ENCODE data around the gene IL17C. TPM values are rescaled to one million over a fixed set of nuclear protein-coding genes. Genes with fewer than 3 reads are reported as not detected.

IL17C gene
- total and polyA plus RNA-seq, 2 donors = 0.05 to 0.09 TPM

DNA sequence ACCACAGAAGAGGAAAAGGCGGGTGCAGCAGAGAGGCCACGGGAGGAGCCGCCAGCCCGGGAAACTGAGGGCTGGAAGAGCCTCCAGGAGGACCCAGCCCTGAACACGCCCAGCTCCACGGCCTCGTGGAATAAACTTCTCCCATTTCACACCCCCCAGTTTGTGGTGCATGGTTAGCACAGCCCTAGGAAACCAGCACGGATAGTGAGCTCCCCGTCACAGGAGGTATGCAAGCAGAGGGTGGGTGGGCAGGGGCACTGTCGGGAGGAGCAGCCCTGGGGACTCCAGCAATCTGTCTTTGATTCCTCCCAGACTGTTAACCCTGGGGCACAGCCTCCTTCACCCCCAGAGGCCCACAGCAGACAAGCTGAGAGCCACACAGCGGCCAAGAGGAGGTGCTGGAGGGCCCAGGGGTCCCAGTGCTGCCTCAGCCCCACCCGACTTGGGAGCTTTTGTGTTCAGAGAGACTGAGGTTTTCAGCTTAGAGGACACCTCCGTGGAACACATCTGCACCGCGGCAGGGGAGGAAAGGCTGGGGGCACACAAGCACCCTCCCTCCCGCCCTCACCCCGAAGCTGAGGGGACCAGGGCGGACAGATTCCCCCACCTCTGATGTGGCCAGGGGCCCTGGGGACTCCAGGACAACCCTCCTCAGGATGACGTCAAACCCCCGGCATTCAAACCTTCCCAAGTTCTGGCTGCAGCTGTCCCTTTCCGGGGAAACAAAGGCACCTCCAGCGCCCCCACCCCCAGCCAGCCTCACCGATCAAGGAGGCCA is 1.7 kb upstream of the IL17C start:
- Histone ChIP-seq H3K27me3 (ENCODE audit: control insufficient read depth in 2 of 2, insufficient read depth in 1 of 2, low read length in 1 of 2) (peaks cover 35 to 84% of the 10 kb centered on the region in 2 donors), H3K36me3 (ENCODE audit: control insufficient read depth in 2 of 2, insufficient read depth in 2 of 2, low read length in 1 of 2) (peaks cover 15 to 18% of the 10 kb centered on the region in 2 donors), H3K27ac (ENCODE audit: low read depth in 1 of 2, low read length in 1 of 2) (no peak overlapping the region), H3K4me1 (ENCODE audit: control insufficient read depth in 2 of 2, insufficient read depth in 2 of 2, low read length in 2 of 2) (peaks cover 5 to 25% of the 10 kb centered on the region in 2 donors), H3K9me3 (ENCODE audit: control insufficient read depth in 2 of 2, insufficient read depth in 1 of 2, low read length in 1 of 2) (peaks cover 4 to 9% of the 10 kb centered on the region in 2 donors), H3K4me3 (ENCODE audit: low read length in 2 of 2) (no peak overlapping the region)
- DNase-seq (ENCODE audit: low read depth in 6 of 9, low spot score in 9 of 9) = no peak
- WGBS = 78% methylated on average over 23 of the region's 23 CpGs

DNA sequence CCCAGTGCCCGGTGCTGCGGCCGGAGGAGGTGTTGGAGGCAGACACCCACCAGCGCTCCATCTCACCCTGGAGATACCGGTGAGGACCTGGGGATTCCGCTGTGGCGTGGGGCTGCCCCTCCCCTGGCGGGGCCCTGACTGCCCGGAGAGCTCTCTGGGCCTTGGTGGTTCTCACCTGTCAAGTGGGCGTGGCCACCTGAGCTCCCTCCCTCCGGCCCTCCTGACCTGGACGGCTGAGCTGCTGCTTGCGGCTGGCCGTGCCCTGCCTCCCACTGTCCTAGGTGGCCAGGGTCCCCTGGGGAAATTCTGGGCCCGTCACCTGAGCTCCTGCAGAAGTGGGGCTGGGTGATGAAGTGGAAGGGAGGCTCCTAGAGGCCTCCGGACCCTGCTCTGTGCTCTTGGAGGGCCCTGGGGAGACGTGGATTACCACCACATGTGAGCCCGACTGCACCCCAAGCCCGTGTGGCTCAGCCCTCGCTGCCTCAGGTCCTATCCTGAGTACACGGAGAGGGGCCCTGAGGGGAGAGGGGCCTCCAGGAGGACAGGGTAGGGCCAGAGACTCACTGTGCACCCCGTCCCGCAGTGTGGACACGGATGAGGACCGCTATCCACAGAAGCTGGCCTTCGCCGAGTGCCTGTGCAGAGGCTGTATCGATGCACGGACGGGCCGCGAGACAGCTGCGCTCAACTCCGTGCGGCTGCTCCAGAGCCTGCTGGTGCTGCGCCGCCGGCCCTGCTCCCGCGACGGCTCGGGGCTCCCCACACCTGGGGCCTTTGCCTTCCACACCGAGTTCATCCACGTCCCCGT is 1.1 kb downstream of the IL17C start:
- H3K36me3 ChIP-seq (ENCODE audit: control insufficient read depth in 2 of 2, insufficient read depth in 2 of 2, low read length in 1 of 2) = peaks cover 10 to 15% of the 10 kb centered on the region in 2 donors
- DNase-seq (ENCODE audit: low read depth in 6 of 9, low spot score in 9 of 9) = no peak
- peaks cover 5 to 11% of the 10 kb centered on the region in 2 donors for H3K9me3 ChIP-seq (ENCODE audit: control insufficient read depth in 2 of 2, insufficient read depth in 1 of 2, low read length in 1 of 2)
- no peak overlapping the region for H3K27ac ChIP-seq (ENCODE audit: low read depth in 1 of 2, low read length in 1 of 2)
- no peak overlapping the region for H3K4me3 ChIP-seq (ENCODE audit: low read length in 2 of 2)
- H3K27me3 ChIP-seq (ENCODE audit: control insufficient read depth in 2 of 2, insufficient read depth in 1 of 2, low read length in 1 of 2) = peaks cover 35 to 70% of the 10 kb centered on the region in 2 donors
- H3K4me1 ChIP-seq (ENCODE audit: control insufficient read depth in 2 of 2, insufficient read depth in 2 of 2, low read length in 2 of 2) = peaks cover 0 to 11% of the 10 kb centered on the region in 2 donors
- 33% methylated on average over 45 of the region's 45 CpGs for WGBS

DNA sequence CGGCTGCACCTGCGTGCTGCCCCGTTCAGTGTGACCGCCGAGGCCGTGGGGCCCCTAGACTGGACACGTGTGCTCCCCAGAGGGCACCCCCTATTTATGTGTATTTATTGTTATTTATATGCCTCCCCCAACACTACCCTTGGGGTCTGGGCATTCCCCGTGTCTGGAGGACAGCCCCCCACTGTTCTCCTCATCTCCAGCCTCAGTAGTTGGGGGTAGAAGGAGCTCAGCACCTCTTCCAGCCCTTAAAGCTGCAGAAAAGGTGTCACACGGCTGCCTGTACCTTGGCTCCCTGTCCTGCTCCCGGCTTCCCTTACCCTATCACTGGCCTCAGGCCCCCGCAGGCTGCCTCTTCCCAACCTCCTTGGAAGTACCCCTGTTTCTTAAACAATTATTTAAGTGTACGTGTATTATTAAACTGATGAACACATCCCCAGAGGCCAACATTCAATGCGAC is 1.7 kb downstream of the IL17C start:
- H3K27me3 ChIP-seq (ENCODE audit: control insufficient read depth in 2 of 2, insufficient read depth in 1 of 2, low read length in 1 of 2) = peaks cover 33 to 64% of the 10 kb centered on the region in 2 donors

DNA sequence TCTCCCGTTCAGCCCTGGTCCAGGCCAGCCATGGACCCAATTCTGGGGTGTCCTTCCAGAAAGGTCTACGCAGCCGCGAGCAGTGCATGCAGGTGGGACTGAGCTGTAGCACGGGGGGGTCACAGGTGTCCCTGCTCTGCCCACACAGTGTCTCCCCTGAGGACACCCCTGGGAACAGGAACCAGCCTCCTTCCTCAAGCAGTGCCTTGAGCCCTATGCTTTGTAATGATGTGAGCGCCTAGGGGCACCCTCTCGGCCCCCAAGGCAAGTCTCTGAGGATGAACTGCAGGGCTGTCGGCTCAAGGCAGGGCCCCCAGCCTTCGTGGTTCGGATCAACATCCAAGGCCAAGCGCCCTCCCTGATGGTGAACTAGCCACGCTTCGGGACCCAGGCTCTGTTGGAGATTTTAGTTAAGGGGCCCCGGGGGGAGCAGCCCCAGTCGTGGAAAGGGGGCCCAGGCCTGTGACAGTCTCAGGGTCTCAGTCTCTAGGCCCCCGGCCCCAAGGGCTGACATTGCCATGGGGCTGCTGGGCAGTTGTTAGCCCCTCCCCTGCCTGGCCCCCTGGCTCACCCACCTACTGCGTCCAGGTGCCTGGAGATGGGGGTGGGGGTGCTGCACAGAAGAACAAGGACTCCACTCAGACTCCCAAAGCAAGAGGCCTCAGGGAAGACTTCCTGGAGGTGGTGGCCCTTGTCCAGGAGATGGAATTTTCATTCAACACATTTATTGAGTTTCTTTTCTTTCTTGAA is 2.3 kb downstream of the IL17C start:
- H3K27me3 ChIP-seq (ENCODE audit: control insufficient read depth in 2 of 2, insufficient read depth in 1 of 2, low read length in 1 of 2) = peaks cover 28 to 58% of the 10 kb centered on the region in 2 donors
- H3K9me3 ChIP-seq (ENCODE audit: control insufficient read depth in 2 of 2, insufficient read depth in 1 of 2, low read length in 1 of 2) = peaks cover 5 to 11% of the 10 kb centered on the region in 2 donors
- 61% methylated on average over 17 of the region's 17 CpGs for WGBS
- H3K27ac ChIP-seq (ENCODE audit: low read depth in 1 of 2, low read length in 1 of 2) = no peak overlapping the region
- peaks cover 14 to 18% of the 10 kb centered on the region in 2 donors for H3K36me3 ChIP-seq (ENCODE audit: control insufficient read depth in 2 of 2, insufficient read depth in 2 of 2, low read length in 1 of 2)
- DNase-seq (ENCODE audit: low read depth in 6 of 9, low spot score in 9 of 9) = no peak
- peaks cover 0 to 4% of the 10 kb centered on the region in 2 donors for H3K4me1 ChIP-seq (ENCODE audit: control insufficient read depth in 2 of 2, insufficient read depth in 2 of 2, low read length in 2 of 2)
- no peak overlapping the region for H3K4me3 ChIP-seq (ENCODE audit: low read length in 2 of 2)

More for the DNA sequence above, 1.7 kb downstream of the IL17C start:
- peaks cover 11 to 15% of the 10 kb centered on the region in 2 donors for H3K36me3 ChIP-seq (ENCODE audit: control insufficient read depth in 2 of 2, insufficient read depth in 2 of 2, low read length in 1 of 2)
- peaks cover 0 to 5% of the 10 kb centered on the region in 2 donors for H3K4me1 ChIP-seq (ENCODE audit: control insufficient read depth in 2 of 2, insufficient read depth in 2 of 2, low read length in 2 of 2)
- WGBS = 52% methylated on average over 13 of the region's 13 CpGs
- DNase-seq (ENCODE audit: low read depth in 6 of 9, low spot score in 9 of 9) = no peak
- no peak overlapping the region for H3K27ac ChIP-seq (ENCODE audit: low read depth in 1 of 2, low read length in 1 of 2)
- no peak overlapping the region for H3K4me3 ChIP-seq (ENCODE audit: low read length in 2 of 2)
- H3K9me3 ChIP-seq (ENCODE audit: control insufficient read depth in 2 of 2, insufficient read depth in 1 of 2, low read length in 1 of 2) = peaks cover 5 to 11% of the 10 kb centered on the region in 2 donors

DNA sequence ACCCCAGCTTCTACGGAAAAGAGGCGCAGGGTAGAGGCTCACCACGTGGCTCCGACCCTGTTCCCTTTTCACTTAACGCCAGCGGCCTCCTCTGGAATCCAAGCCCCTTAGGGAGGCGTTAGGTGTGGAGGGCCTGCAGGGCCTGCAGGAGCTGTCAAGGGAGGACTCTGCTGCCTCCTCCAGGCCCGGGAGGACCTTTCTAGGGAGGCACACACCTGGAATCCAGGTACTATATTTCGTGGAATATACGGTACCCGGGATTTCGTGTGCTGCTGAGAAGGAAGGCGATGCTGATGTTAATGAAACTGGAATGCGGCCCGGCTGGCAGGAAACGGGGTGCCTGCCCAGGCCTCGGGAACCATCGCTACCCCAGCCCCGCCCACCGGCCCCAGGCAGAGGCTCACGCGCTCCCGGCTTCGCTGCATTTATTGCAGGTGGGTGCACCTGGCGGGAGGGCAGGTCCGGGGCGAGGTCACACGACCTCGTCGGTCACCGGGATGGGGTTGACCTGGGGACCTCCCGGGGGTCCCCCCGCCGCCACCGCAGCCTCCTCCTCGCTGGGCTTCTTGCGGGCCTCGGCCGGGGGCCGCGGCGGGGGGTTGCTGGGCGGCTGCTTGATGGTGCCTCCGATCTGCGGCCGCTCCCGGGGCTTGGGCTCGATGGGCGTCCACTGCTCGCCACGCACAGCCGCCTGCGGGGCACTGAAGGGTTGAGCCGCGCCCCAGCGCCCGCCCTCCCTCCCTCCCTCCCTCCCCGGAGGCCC is 4.7 kb downstream of the IL17C start:
- Histone ChIP-seq H3K27me3 (ENCODE audit: control insufficient read depth in 2 of 2, insufficient read depth in 1 of 2, low read length in 1 of 2) (peaks cover 17 to 34% of the 10 kb centered on the region in 2 donors), H3K4me3 (ENCODE audit: low read length in 2 of 2) (no peak overlapping the region), H3K27ac (ENCODE audit: low read depth in 1 of 2, low read length in 1 of 2) (no peak overlapping the region), H3K9me3 (ENCODE audit: control insufficient read depth in 2 of 2, insufficient read depth in 1 of 2, low read length in 1 of 2) (peaks cover 5 to 11% of the 10 kb centered on the region in 2 donors), H3K36me3 (ENCODE audit: control insufficient read depth in 2 of 2, insufficient read depth in 2 of 2, low read length in 1 of 2) (peaks cover 14 to 33% of the 10 kb centered on the region in 2 donors), H3K4me1 (ENCODE audit: control insufficient read depth in 2 of 2, insufficient read depth in 2 of 2, low read length in 2 of 2) (peaks cover 0 to 4% of the 10 kb centered on the region in 2 donors)
- 94% methylated on average over 58 of the region's 58 CpGs for WGBS
- DNase-seq (ENCODE audit: low read depth in 6 of 9, low spot score in 9 of 9) = no peak

DNA sequence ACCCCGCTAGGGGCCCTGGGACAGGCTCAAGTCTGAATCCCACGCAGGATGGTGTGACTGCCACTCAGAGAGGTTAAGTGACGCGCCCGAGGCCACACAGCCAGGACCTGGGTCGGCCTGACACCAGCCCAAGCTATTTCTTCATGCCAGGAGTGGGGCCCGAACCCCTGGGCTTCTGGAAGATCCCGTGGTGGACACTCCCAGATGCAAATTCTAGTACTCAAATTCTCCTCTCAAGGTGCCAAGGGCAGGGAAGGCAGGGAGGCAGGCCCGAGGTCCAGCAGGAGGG is 5.2 kb downstream of the IL17C start:
- DNase-seq (ENCODE audit: low read depth in 6 of 9, low spot score in 9 of 9) = no peak
- Histone ChIP-seq H3K4me3 (ENCODE audit: low read length in 2 of 2) (no peak overlapping the region), H3K4me1 (ENCODE audit: control insufficient read depth in 2 of 2, insufficient read depth in 2 of 2, low read length in 2 of 2) (no peaks in the 10 kb centered on the region), H3K27ac (ENCODE audit: low read depth in 1 of 2, low read length in 1 of 2) (no peak overlapping the region), H3K9me3 (ENCODE audit: control insufficient read depth in 2 of 2, insufficient read depth in 1 of 2, low read length in 1 of 2) (peaks cover 2 to 6% of the 10 kb centered on the region in 2 donors), H3K36me3 (ENCODE audit: control insufficient read depth in 2 of 2, insufficient read depth in 2 of 2, low read length in 1 of 2) (peaks cover 14 to 33% of the 10 kb centered on the region in 2 donors), H3K27me3 (ENCODE audit: control insufficient read depth in 2 of 2, insufficient read depth in 1 of 2, low read length in 1 of 2) (peaks cover 14 to 29% of the 10 kb centered on the region in 2 donors)
- 96% methylated on average over 9 of the region's 9 CpGs for WGBS

DNA sequence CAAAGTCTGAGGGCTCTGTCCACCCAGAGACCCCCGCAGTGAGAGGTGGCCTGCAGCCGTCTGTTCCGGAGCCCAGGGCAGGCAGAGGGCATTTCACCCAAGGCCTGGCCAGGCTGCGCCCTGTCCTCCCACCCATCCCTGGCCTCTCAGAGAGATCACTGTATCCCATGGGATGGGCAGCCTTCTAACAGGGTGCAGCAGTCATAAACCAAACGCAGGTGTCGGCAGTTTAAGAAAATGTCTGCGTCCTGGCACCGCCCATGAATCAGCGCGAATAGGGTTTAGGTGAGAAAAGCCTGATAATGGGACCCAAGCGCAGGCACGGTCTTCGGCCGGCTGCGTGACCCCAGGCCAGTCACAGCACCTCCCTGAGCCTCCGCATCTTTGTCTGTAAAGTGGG is 7.1 kb downstream of the IL17C start:
- 93% methylated on average over 16 of the region's 16 CpGs for WGBS
- peaks cover 8 to 12% of the 10 kb centered on the region in 2 donors for H3K4me1 ChIP-seq (ENCODE audit: control insufficient read depth in 2 of 2, insufficient read depth in 2 of 2, low read length in 2 of 2)
- no peak overlapping the region for H3K4me3 ChIP-seq (ENCODE audit: low read length in 2 of 2)
- H3K9me3 ChIP-seq (ENCODE audit: control insufficient read depth in 2 of 2, insufficient read depth in 1 of 2, low read length in 1 of 2) = peaks cover 2 to 3% of the 10 kb centered on the region in 2 donors
- DNase-seq (ENCODE audit: low read depth in 6 of 9, low spot score in 9 of 9) = no peak
- H3K36me3 ChIP-seq (ENCODE audit: control insufficient read depth in 2 of 2, insufficient read depth in 2 of 2, low read length in 1 of 2) = peaks cover 14 to 36% of the 10 kb centered on the region in 2 donors
- H3K27ac ChIP-seq (ENCODE audit: low read depth in 1 of 2, low read length in 1 of 2) = no peak overlapping the region
- H3K27me3 ChIP-seq (ENCODE audit: control insufficient read depth in 2 of 2, insufficient read depth in 1 of 2, low read length in 1 of 2) = peaks cover 5 to 10% of the 10 kb centered on the region in 2 donors

DNA sequence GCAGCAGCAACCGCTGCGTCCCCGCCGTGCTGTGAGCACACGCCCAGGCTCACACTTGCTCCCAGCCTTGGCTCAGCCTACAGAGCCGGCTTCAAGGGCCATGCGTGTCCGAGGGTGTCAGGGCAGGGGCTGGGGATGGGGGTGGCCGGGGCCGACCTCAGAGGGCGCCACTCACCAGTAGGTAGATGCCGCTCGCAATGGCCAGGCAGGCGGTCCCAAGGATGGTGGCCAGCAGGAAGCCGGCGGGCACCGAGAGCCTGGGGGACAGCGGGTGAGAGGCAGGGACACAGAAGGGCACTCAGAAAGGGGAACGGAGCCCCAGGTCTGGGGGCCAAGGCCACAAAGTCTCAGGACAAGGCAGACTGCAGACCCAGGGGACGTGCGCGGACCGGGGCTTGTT is 7.6 kb downstream of the IL17C start:
- peaks cover 2 to 3% of the 10 kb centered on the region in 2 donors for H3K9me3 ChIP-seq (ENCODE audit: control insufficient read depth in 2 of 2, insufficient read depth in 1 of 2, low read length in 1 of 2)
- peaks cover 8 to 12% of the 10 kb centered on the region in 2 donors for H3K4me1 ChIP-seq (ENCODE audit: control insufficient read depth in 2 of 2, insufficient read depth in 2 of 2, low read length in 2 of 2)
- no peak overlapping the region for H3K27ac ChIP-seq (ENCODE audit: low read depth in 1 of 2, low read length in 1 of 2)
- whole genome bisulfite sequencing = 95% methylated on average over 23 of the region's 23 CpGs
- no peak for DNase-seq (ENCODE audit: low read depth in 6 of 9, low spot score in 9 of 9)
- H3K36me3 ChIP-seq (ENCODE audit: control insufficient read depth in 2 of 2, insufficient read depth in 2 of 2, low read length in 1 of 2) = peaks cover 14 to 36% of the 10 kb centered on the region in 2 donors
- H3K4me3 ChIP-seq (ENCODE audit: low read length in 2 of 2) = no peak overlapping the region
- peaks cover under 1 to 5% of the 10 kb centered on the region in 2 donors for H3K27me3 ChIP-seq (ENCODE audit: control insufficient read depth in 2 of 2, insufficient read depth in 1 of 2, low read length in 1 of 2)

All from thymus (tissue), 11 donors.